ENCODE results near the gene MIER3. TPM values are rescaled to one million over a fixed set of nuclear protein-coding genes. Genes with fewer than 3 reads are reported as not detected.
A peak's percentile ranks its signal among the peaks of the same experiment; 100 is the strongest.

Gene MIER3
- total RNA-seq, 1 donor = 28.9 TPM

DNA sequence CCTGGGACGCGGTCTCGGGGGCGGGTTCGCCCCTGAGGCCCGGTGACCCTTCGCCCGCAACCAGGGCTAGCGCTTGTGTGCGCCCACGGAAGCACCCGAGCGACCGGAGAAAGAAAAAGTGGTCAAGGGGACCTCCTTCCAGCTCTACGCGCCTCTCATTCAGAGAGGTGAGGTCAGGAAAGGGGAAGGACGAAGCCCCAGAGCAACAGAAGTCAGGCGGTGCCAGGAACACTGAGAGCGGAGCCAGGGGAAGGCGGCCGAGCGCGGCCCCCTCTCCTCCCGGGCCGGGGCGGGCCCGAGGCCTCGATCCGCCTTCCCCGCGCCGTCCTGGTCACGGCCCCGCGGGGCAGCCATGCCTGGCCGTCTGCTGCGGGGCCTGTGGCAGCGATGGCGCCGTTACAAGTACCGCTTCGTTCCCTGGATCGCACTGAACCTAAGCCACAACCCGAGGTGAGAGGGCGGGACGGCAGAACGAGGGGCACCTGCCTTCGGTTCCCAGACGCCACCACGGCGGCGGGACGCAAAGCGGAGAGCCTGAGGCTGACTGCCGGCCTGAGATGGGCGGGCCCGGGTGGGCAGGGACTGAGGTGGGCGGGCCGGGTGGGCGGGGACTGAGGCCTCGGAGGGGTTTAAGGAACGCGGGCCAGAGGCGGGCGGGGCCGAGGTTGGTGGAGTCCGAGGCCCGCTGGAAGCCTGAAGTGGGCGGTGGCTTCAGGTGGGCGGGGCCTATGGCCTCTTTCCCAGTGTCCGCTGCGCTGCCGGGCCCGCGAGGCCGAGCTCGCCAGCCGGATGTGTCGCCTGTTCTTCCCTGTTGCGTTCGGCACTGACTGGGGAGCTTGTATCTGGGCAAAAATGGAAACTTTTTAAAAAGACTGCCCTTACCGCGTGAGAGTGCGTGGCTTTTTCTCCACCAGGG is 42.4 kb downstream of the MIER3 start, which contains the start of gene SETD9:
Gene SETD9 (plus strand): TSS at position 303 of the 916 bp plus-strand sequence. CDS start 50 bp downstream, at position 353.
- peak; percentile 97 for DNase-seq (ENCODE audit: low read depth)
- peak within 1 kb of the TSS; percentile 76 for H3K4me3 ChIP-seq (ENCODE audit: low read depth, low read length)
- TF ChIP-seq, protein P1, sequence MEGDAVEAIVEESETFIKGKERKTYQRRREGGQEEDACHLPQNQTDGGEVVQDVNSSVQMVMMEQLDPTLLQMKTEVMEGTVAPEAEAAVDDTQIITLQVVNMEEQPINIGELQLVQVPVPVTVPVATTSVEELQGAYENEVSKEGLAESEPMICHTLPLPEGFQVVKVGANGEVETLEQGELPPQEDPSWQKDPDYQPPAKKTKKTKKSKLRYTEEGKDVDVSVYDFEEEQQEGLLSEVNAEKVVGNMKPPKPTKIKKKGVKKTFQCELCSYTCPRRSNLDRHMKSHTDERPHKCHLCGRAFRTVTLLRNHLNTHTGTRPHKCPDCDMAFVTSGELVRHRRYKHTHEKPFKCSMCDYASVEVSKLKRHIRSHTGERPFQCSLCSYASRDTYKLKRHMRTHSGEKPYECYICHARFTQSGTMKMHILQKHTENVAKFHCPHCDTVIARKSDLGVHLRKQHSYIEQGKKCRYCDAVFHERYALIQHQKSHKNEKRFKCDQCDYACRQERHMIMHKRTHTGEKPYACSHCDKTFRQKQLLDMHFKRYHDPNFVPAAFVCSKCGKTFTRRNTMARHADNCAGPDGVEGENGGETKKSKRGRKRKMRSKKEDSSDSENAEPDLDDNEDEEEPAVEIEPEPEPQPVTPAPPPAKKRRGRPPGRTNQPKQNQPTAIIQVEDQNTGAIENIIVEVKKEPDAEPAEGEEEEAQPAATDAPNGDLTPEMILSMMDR (IDR thresholded peaks at IDR 0.05; ENCODE audit: insufficient read depth, low read depth, low read length) = no peak

- no peak for DNase-seq (ENCODE audit: low read depth)
- TF ChIP-seq, protein P1 (IDR thresholded peaks at IDR 0.05; ENCODE audit: insufficient read depth, low read depth, low read length) = no peak
- H3K4me3 ChIP-seq (ENCODE audit: low read depth, low read length) = peak overlapping the region; percentile 75
Observed at GRCh38 chr5:56908942-56909293, 43.0 kb downstream of the MIER3 start.

DNA sequence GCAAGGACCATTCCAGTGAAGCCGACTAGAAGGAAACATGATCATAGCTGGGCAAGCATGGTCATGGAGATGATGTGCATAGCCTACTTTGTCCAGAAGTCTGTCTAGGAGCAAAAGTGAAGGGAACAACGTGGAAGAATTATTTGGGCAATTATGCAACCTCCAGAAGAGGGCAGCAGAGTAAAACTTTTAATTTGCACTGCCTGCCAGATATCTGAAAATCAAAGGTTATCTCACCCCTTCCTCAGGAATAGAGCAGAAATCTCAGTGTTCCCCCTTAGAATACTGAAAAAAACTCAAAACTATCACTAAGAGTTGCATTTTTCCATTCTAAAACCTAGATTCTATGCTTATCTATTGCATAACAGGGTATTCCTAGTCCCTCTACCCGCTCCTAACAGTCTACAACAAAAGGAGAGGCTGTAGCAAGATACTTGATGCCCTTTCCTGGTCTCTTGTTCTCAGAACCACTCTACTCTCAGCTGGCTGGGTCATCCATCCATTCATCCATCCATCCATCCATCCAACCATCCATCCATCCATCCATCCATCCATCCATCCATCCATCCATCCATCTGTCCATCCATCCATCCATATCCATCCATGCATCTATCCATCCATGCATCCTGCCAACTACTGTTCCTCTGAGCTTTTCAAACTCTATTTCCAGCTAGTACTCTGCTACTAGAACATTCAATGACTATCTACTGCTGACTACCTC is 50.9 kb downstream of the MIER3 start:
- TF ChIP-seq, protein P1 (IDR thresholded peaks at IDR 0.05; ENCODE audit: insufficient read depth, low read depth, low read length) = peak; percentile 60
- H3K4me3 ChIP-seq (ENCODE audit: low read depth, low read length) = no peak overlapping the region
- peak; percentile 53 for DNase-seq (ENCODE audit: low read depth)

DNA sequence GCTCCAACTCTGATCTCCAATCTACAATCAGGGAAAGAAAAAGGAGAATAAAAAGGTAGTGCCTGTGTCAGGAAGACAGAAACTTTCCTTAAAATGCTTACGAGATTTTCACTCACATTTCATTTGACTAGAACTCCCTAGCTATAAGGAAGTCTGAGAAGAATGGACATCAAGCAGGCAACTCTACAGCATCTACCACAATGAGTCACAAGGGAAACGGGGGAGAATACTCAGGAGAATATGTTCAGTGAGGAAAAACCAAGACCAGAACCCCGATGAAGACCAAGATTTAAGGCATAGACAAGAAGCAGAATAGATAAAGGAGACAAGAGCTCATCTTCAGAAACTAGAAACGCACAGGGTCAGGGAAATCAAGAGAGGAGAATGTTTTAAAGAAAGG is 51.5 kb downstream of the MIER3 start:
- no peak overlapping the region for H3K4me3 ChIP-seq (ENCODE audit: low read depth, low read length)
- TF ChIP-seq, protein P1 (IDR thresholded peaks at IDR 0.05; ENCODE audit: insufficient read depth, low read depth, low read length) = no peak
- peak; percentile 8 for DNase-seq (ENCODE audit: low read depth)

GRCh38 chr5:56898213-56898612 is 53.7 kb downstream of the MIER3 start:
- TF ChIP-seq, protein P1 (IDR thresholded peaks at IDR 0.05; ENCODE audit: insufficient read depth, low read depth, low read length) = no peak
- DNase-seq (ENCODE audit: low read depth) = no peak
- no peak overlapping the region for H3K4me3 ChIP-seq (ENCODE audit: low read depth, low read length)

DNA sequence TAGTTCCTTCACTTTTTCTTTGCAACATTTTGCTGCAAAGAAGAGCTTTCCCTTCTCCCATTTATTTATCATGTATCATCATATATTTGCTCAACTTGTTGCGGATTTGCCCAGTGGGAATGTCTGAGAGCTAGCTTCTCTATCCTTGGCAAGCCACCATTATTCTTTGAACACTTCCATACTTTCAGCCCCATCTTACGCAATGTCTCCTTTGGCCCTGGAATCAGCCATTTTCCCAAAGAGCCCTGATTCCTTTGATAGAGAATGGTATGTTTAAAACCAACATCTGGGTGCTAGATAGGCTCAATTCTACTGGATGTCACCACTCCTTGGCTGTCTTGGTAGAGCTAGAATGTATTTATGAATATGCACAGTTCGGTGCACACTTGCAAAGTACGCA is 55.2 kb downstream of the MIER3 start:
- no peak overlapping the region for H3K4me3 ChIP-seq (ENCODE audit: low read depth, low read length)
- TF ChIP-seq, protein P1 (IDR thresholded peaks at IDR 0.05; ENCODE audit: insufficient read depth, low read depth, low read length) = no peak
- DNase-seq (ENCODE audit: low read depth) = no peak

Data from fibroblast of villous mesenchyme (primary cell).